ENCODE measurements around the gene COL5A1.

COL5A1 gene

DNA sequence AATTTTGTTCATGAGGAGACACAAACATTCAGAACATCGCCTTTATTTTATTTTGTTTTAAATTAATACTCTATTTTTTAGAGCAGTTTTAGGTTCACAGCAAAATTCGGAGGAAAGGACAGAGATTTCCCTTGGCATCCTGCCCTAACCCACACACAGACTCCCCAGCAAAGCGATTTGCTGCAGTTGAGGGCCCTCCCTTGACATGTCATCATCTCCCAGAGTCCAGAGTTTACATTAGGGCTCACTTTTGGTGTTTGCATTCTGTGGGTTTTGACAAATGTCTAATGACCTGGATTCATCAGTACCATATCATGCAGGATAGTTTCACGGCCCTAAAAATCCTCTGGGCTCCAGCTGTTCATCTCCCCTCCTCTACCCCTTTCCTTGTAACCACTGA lies 33.6 kb upstream of the COL5A1 start:
- DNase-seq, result no peak

DNA sequence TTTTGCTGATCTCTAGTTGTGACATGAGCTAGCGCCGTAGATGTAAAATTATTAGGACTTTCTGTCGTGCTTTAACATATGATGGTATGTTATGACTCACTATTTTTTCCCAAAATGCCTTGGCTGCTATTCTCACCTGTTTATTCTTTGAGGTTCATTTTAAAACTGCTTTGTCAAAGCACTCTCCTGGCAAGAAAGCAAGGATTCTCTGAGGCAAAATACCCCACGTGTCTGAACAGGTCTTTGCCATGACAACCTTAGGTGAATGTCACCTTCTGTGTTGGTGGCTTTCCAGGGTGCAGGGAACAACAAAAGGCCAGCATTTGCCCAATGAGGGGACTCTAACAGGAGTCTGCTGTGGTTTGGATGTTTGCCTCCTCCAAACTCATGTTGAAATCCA lies 30.6 kb upstream of the COL5A1 start:
- DNase-seq, result no peak

DNA sequence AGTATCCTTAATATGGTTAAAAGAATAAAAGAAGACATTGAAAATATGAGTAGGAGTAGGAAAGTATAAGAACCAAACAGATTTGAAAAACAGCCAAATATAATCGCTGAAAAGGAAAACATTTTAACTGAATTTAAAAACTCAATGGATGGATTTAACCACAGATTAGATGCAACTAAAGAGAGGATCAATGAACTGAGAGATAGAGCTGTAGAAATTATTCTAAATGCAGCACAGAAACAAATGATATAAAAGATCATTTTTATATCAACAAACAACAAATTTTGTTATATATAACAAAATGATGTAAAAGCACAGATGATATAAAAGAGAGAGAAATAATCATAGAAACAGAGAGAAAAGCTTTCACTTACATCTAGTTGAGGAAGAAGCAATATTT lies 29.3 kb upstream of the COL5A1 start:
- no peak for DNase-seq

DNA sequence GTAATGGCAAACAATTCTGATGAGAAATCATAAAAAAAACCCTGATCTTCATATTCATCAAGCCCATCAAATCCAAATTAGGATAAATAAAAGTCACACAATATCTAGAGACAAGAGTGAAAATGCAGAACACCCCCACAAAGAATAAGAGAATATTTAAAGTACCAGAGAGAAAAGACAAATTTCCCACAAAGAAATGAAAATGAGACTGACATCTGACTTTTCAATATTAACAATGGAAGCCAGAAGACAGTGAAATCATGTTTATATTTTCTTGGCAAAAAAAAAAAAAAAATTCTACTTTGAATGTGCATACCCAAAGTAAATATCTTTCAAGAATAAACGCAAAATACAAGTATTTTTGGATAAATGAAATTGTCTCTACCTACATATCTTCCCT lies 28.9 kb upstream of the COL5A1 start:
- DNase-seq, result no peak

DNA sequence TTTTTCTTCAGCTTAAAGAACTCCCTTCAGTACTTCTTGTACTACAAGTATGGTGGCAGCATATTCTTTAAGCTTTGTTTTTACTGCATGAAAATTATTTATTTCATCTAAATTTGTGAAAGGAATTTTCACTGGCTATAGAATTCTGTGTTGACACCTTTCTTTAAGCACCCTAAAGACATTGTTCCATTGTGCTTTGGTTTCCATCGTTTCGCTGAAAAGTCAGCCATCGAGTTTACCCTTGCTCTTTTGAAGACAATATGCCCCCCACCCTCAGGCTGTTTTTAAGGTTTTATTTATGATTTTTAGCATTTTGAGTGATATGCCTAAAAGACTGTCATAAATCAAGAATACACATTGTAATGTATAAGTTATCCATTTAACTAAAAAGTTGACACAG lies 27.3 kb upstream of the COL5A1 start:
- DNase-seq, result no peak

DNA sequence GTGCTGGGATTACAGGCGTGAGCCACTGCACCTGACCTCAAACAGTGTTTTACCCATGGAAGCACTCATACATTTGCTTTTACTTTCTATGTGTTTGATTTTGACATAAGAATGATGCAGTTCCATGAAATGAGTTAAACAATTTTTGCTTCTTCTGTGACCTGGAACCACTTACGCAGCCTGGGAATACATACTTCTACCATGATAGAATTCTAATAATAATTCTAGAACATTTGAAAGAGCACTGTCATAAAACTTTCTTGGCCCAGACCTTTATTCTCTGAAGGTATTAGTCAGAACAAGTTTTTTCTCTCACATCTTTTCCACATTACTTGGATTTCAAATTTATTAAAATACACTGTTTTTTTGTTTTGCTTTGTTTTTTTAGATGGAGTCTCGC lies 25.3 kb upstream of the COL5A1 start:
- no peak for DNase-seq

DNA sequence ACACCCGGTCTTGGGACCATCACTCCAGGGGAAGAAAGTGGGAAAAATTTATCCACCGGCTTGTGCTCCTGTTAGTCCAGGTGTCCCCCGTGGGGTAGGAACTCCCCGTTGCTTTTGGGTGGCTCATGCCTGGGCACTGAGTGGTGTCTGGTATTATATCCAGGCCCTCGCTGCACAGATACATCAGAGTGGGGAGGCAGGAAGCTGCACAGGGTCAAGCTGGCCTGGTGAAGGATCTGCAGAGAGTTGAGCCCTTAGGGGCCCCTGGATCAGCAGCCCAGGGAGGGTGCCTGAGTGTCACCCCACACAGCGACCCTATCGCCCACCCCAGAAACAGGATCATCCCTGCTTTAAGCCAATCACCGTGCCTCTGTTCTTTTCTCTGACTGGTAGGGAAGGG lies 24.4 kb upstream of the COL5A1 start:
- no peak for DNase-seq

DNA sequence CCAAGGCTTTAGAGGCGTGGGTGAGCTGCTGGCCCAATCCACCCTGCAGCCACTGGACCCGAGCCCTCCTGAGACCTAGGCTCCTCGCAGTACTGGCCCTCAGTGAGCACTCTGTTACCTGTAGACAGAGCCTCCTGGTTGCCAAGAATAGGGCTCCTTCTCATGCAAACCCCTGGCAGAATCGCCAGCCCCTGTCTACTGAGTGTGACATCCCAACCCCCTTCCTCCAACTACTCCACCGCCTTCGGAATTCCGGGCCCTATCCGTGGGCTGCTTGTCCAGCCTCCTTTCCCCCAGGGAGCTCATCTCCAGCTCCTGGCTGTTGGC lies 23.8 kb upstream of the COL5A1 start:
- no peak for DNase-seq

DNA sequence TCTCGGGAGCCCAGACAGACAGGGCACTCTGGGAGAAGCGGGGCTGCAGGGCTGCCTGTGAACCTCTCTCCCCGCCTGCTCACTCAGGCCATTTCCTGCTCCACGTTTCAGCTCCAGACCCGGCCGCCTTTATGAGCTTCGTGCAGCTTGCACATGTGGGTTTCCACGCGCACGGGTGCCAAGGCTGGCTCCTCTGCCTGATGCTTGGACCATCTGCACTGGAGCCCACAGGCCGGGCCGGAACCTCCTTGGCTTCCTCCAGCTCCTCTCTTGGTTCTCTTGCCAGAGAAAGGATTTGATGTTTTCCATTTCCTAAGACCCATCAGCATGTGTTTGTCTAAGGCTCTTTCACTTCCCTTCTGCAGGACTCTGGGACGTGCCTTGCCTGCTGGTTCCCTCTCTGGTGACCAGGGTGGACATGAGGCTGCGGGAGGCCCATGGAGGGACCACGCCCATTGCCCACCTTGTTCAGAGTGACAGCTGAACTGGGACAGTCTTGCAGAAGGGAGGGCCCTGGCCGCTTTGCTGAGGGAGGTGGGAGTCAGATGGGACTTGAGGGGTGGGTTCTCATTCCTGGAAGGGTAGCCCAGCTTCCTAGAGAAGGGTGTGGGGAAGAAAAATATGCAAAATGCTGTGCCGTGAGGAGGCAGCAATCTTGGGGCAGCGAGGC lies 23.3 kb upstream of the COL5A1 start:
- DNase-seq, result no peak

DNA sequence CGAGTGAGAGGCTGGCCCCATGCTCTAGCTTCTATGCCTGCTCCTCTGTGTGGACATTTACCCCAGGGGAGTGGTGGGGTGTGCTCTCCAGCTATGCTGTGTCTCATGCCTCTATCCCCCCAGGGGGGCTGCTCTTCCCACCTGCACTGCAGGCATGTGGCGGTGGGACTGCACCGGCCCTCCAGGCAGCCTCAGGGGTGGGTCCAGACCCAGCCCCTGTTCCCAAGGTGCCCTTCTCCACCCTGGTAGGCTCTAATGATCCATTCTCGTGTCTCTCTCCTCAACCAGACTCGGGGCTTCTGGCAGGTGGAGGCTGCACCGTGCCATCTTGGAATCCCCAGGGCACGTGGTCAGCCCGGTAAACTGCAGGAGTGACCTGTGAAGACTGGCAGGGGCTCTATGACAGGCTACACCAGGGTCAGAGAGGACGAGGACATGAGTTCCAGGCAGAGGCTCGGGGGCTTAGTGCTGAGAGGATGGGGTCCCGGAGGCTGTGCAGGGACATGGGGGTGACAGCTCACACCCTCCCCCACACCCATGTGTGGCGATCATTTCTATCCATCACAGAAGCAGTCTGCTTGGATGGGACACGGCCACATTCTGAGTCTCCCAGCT lies 22.7 kb upstream of the COL5A1 start:
- no peak for DNase-seq

DNA sequence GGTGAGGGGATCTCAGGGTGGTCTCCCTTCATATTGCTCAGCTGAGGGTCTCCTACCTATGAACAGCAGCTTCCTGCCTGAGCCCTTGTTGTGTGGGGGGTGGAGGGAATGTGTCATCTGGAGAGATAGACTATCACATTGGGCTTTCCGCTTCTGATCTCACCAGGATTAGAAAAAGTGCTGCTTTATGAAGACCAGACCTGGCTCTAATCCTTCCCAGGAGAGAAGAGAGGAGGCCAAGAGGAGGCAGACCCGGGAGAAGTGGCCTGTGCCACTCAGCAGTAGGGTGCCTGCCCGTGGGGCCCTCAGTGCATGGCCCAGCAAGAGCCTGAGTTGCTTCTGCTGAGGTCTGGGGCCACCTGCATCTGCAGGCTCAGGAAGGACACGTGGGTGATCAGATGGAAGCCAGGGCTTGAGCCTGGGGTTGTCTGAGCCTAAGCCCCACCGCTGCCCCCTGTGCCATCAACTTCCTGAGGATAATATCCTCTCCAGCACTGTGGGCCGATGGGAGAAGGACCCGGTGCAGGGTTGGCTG lies 22.1 kb upstream of the COL5A1 start:
- no peak for DNase-seq

DNA sequence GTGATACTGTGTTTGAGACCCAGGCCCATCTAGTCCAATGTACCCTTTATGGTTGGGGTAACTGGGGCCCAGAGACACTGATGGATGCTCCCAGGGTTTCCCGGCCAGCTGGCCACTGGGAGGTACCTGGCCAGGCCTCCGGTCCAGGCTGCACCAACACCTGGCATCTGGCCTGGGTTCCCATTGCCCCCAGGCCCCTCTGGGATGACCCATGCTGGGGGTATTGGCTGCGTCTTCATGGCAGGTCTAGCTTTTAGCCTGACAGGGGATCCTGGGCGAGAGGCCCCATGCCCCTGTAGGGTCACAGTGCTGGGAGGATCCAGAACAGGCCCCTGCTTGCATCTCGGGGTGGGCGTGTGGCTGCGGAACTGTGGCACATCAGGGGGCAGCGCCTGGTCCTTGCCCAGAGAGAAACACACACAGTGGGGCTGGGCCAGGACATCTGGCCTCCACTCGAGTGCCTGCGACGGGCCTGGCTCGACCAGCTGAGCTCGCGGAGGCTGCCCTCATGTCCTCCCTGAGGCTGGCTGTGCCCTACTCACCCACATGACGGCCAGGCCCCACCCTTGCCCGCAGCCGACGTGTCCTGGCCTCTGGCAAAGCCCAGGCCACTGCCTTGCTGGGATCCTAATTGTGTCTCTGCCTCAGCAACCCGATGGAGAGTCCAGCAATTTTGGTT lies 21.5 kb upstream of the COL5A1 start:
- DNase-seq, result no peak

DNA sequence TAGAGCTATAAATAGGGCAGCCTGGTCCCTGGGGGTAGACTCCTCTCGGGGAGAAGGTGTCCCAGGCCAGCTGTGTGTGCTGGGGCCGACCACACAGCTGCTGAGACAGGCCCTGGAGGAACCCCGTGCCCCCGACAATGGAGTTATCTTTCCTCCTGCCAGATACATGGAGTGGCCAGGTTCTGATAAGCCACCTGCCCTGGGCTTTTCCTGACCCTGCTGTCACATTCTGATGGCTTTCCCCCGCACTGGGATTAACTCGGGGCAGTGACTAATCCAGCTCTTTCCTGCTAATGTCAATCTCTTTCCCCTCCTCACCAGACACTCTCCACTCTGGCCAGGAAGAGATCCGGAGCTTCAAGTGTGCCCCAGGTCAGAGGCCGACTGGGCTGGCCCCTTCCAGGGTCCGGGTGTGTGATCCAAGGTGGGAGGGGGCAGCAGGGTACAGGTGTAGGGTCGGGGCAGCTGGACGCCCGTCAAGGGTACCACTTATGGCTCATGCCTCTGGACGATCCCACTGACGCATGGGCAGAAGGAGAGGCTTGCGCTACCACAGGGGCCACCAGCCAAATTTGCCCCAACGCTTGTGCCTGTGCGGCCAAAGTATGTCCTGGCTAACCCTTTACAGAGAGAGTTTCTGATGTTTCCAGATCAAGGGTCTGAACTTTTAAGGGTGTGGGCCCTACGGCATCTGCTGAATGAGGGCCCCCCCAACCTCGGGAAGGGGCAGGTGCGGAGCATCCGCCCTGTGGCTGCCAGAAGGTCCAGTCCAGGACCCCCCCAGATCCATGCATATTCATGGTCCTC lies 20.6 kb upstream of the COL5A1 start:
- DNase-seq, result no peak

DNA sequence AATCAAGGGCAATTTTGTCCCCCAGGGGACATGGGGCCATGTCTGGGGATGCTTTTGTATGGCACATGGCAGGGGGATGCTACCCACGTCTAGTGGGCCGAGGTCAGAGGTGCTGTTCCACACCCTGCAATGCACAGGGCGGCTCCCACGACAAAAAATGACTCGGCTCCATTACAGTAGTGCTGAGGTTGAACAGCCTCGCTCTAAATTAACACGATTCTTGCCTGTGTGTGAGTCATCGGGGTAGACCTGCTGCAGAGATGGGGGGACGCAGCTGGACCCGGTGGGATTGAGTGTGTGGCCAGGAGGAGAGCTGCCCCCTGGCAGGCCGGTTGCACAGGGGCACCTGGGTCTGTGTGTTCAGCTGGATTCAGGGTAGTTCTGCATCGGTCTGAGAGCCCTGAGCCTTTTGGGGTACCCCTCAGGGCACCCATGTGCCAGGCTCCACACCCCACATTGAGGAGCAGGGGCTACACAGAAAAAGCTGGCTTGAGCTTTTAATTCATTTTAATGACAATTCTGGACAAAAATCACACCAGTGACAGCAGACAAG lies 20.0 kb upstream of the COL5A1 start:
- DNase-seq, result no peak

DNA sequence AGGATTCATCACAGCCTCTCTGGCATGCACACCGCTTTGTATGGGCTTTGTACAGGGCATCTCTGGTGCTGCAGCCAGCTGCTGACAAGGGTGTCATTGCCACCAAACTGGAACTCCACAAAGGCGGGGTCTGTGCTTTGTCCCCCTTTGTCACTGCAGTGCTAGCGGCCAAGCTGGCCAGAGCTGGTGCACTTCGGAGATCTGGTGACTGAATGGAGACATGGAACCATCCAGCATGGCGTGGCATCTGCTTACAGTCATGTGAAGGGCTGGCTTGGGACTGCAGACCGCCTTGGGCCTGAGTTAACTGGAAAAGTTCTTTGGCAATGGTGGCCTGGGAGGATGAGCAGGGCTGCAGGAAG lies 18.7 kb upstream of the COL5A1 start:
- DNase-seq, result no peak

DNA sequence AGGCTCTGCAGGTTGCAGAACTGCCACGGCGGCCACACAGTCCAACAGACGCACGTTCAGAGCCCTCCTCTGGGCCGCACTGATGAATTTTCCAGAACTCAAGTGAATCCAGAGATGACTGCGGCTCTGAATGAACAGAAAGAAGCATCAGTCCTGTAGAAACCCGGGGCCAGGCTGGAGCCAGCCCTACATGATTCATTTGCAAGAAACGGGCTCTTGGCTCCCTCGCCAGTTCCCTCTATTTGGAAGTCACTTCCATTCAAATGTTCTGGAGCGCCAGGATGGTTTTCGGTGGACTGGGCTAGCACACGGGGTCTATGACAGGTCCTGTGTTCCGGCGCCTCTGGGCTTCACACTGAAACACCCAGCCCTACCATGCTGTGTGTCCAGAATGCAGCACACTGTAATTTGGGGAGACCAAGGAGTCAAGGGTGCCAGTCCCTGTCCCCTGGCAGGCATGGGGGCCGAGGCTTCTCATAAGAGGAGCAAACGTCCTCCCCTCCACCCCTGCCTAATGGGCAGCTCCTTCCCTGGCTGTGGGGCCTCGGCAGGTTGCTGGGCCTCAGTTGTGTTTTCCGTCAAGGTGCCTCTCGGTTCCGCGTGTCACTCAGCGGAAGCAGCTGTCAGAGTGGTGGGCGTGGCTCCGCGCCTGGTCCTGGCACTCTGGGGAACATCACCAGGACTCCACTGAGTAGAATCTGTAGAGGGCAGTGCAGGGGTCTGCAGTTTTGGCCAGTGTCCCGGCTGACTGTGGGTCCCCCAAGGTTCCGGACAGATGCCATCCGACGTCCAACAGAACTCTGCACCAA lies 18.1 kb upstream of the COL5A1 start:
- DNase-seq, result no peak

DNA sequence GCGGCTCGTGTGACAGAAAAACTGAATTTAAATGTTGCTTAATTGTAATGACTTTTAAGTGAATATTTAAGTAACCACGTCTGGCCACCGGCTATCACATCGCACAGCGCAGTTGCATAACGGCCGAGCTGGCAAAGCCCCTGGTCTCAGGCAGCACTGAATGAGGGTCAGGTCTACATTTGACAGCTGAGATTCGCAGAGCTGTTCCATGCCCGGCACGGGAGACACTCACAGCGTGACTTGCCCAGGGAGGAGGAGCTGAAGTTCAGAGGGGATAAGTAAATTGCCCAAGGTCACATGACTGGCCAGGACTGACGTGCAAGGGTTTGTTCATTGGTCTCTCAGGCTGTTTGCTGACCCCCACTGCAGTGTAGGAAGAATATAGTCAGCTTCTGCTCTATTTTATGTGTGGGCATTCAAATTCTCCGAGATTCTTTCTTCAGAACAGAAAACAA lies 17.4 kb upstream of the COL5A1 start:
- no peak for DNase-seq

DNA sequence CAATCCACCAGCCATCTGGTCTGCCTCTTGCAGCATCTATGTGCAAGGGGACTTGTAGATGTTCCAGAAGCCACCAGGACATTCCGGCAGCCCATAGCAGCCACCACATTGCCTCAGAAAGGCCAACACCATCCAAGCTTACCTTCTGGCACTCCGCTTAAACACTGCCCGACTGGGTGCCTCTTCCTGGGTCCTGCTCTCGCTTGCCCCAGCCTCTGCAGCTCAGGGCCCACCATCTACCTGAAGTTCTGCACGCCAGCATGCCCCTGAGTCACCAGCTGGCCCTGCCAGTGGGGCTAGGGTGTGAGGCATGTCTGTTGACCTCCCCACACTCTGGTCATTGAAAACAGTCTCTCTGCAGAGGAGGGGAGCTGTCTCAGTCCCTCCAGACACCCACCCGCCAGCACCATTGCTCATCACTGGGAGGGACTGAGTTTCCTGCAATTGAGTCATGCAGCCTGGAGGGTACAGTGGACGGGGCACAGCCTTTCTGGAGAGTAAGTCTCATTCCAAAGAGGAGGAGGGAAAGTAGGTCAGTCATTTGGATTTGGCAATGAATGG lies 16.9 kb upstream of the COL5A1 start:
- DNase-seq, result no peak

DNA sequence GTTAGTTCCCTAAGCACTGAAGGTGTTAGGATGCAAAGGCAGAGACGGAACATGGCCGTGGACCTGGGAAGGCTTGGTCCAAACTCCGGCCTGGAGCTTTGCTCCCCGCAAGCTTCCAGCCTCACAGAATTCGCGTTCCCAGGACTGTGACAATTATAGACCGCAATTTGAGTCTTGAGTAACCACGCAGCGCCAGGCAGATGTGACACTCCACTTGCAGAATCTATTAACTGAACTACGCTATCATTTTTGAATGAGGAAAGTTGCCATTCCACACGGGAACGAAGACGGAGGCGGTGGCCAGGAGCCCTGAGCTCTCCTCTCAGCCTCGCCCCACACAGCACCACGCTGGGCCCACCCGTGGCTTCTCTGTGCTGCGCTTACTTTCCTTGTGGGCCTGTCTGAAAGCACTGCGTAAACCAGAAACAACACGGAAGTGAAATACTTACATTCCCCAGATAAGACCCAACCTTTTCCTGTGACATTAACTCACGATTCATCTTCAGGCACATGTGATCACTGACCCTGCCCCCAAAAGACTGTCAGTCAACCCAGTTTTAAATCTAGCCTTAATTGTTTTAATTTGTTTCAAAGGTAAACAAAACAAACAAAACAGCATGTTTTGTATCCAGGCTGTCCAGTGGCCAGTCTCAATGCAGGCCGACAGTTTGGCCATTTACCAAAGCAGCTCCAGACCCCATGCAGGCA lies 16.1 kb upstream of the COL5A1 start:
- no peak for DNase-seq

DNA sequence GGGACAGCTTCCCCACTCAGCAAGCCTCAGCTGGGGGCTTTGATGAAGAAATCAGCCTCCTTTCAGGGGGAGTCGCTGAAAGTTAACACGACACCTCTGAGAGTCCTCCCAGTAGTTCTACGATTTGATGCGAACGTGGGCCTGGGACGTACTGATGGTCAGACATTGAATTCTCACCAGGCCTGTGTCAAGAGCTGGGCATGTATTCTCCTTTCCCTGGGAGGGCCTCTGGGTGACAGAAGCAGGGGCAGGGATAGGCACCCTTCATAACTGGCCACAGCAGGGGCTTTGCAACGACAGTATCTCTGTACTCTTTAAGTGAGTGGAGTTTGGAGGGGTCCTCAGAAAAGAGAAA lies 15.6 kb upstream of the COL5A1 start:
- no peak for DNase-seq
